SU-DHL-6 (cell line): Measurements from ENCODE around the gene PTDSS2.

Experiments used
- H2AFZ ChIP-seq: fragments of 200-600 bp; sonication (generic); 2 replicates; pipeline ENCODE4 v1.6.1; 2014; ENCODE audit warnings: low read depth, mild to moderate bottlenecking, moderate library complexity, mixed read lengths, antibody characterized with exemption, low read length; ENCODE audit not compliant: severe bottlenecking
- H3F3A ChIP-seq: fragments of 200-600 bp; shearing (Covaris generic); 2 replicates; pipeline ENCODE4 v1.6.0; 2016; ENCODE audit warnings: antibody characterized with exemption, mild to moderate bottlenecking; ENCODE audit not compliant: insufficient read depth
- H3K27ac ChIP-seq: fragments of 200-600 bp; sonication (generic); 2 replicates; pipeline ENCODE4 v1.5.1; 2016; ENCODE audit warnings: low read depth, mild to moderate bottlenecking, low read length, moderate library complexity, mixed read lengths
- H3K27me3 ChIP-seq: fragments of 200-600 bp; sonication (generic), shearing (Covaris generic); 2 replicates; pipeline ENCODE4 v1.6.0; 2014; ENCODE audit warnings: mild to moderate bottlenecking, low read length
- H3K36me3 ChIP-seq: fragments of 200-600 bp; sonication (generic); 2 replicates; pipeline ENCODE4 v1.6.1; 2014; ENCODE audit warnings: mild to moderate bottlenecking, low read length, mixed read lengths
- H3K4me2 ChIP-seq: fragments of 300-600, 200-600 bp; shearing (Covaris generic), sonication (generic); 2 replicates; pipeline ENCODE4 v1.6.0; 2014; ENCODE audit warnings: low read length, low read depth, mild to moderate bottlenecking; ENCODE audit not compliant: poor library complexity, severe bottlenecking
- H3K4me3 ChIP-seq: fragments of 200-600 bp; sonication (generic); 2 replicates; pipeline ENCODE4 v1.5.1; 2014; ENCODE audit warnings: antibody characterized with exemption, low read length, mild to moderate bottlenecking, mixed read lengths; ENCODE audit not compliant: insufficient read depth, poor library complexity, severe bottlenecking
- H3K79me2 ChIP-seq: fragments of 200-600 bp; sonication (generic); 2 replicates; pipeline ENCODE4 v1.6.1; 2014; ENCODE audit warnings: mild to moderate bottlenecking, low read length, moderate library complexity; ENCODE audit not compliant: insufficient read depth
- H3K9ac ChIP-seq: fragments of 200-600 bp; sonication (generic); 2 replicates; pipeline ENCODE4 v1.7.0; 2014; ENCODE audit warnings: mild to moderate bottlenecking, low read length
- H3K9me2 ChIP-seq: fragments of 200-600 bp; sonication (generic); replicated peaks from 2 replicates; pipeline ENCODE4 v1.6.1; 2014; ENCODE audit warnings: low read length; ENCODE audit not compliant: insufficient read depth
- H3K9me3 ChIP-seq: fragments of 200-600 bp; sonication (generic); 2 replicates; pipeline ENCODE4 v1.6.1; 2014; ENCODE audit warnings: low read length, mixed read lengths; ENCODE audit not compliant: insufficient read depth
- H4K20me1 ChIP-seq: fragments of 200-600 bp; sonication (generic); 2 replicates; pipeline ENCODE4 v1.6.1; 2014; ENCODE audit warnings: low read depth, mild to moderate bottlenecking, antibody characterized with exemption, low read length, moderate library complexity, mixed read lengths
- EZH2phosphoT487 ChIP-seq: fragments of 200-600 bp; sonication (generic), shearing (Covaris generic); conservative IDR thresholded peaks from 2 replicates; pipeline ENCODE4 v1.6.1; 2018; ENCODE audit warnings: mild to moderate bottlenecking, antibody characterized with exemption, low read length, moderate library complexity, mixed read lengths
- TF ChIP-seq, protein P1 (sequence below): fragments of 200-600 bp; sonication (generic); IDR thresholded peaks from one replicate; pipeline ENCODE4 v1.5.1; 2017; ENCODE audit warnings: antibody characterized with exemption, mild to moderate bottlenecking, low read length, moderate library complexity; ENCODE audit not compliant: insufficient read depth, poor library complexity, severe bottlenecking

Gene PTDSS2

DNA sequence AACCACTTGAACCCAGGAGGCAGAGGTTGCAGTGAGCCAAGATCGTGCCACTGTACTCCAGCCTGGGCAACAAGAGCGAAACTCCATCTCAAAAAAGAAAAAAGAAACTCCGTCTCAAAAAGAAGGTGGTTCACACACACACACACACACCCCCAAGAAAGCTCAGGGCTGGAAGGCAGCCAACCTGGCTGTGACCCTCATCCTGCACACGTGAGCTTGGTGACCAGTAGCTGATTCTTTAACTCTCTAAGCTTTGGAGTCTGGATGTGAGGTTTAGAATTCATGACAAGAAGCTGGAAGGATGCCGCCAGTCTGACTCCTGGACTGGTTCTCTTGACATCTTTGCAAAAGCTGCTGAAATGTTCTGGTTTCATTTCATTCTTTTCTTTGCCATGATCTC, 58.9 kb downstream of the PTDSS2 start:
- H3K9ac ChIP-seq = no peak overlapping the region
- H3K9me2 ChIP-seq = no peaks in the 10 kb centered on the region
- TF ChIP-seq, protein P1, sequence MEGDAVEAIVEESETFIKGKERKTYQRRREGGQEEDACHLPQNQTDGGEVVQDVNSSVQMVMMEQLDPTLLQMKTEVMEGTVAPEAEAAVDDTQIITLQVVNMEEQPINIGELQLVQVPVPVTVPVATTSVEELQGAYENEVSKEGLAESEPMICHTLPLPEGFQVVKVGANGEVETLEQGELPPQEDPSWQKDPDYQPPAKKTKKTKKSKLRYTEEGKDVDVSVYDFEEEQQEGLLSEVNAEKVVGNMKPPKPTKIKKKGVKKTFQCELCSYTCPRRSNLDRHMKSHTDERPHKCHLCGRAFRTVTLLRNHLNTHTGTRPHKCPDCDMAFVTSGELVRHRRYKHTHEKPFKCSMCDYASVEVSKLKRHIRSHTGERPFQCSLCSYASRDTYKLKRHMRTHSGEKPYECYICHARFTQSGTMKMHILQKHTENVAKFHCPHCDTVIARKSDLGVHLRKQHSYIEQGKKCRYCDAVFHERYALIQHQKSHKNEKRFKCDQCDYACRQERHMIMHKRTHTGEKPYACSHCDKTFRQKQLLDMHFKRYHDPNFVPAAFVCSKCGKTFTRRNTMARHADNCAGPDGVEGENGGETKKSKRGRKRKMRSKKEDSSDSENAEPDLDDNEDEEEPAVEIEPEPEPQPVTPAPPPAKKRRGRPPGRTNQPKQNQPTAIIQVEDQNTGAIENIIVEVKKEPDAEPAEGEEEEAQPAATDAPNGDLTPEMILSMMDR = no peak
- TF ChIP-seq EZH2phosphoT487 = no peak
- no peak overlapping the region for H3K4me2 ChIP-seq
- no peaks in the 10 kb centered on the region for H4K20me1 ChIP-seq
- no peak overlapping the region for H2AFZ ChIP-seq
- H3K36me3 ChIP-seq = no peaks in the 10 kb centered on the region
- H3K27me3 ChIP-seq = no peaks in the 10 kb centered on the region
- H3K4me3 ChIP-seq = no peak overlapping the region
- no peaks in the 10 kb centered on the region for H3K9me3 ChIP-seq
- H3K27ac ChIP-seq = no peak overlapping the region
- peaks cover 6% of the 10 kb centered on the region; the same call in 1 of the 2 replicates for H3F3A ChIP-seq
- H3K79me2 ChIP-seq = peaks cover 12% of the 10 kb centered on the region

DNA sequence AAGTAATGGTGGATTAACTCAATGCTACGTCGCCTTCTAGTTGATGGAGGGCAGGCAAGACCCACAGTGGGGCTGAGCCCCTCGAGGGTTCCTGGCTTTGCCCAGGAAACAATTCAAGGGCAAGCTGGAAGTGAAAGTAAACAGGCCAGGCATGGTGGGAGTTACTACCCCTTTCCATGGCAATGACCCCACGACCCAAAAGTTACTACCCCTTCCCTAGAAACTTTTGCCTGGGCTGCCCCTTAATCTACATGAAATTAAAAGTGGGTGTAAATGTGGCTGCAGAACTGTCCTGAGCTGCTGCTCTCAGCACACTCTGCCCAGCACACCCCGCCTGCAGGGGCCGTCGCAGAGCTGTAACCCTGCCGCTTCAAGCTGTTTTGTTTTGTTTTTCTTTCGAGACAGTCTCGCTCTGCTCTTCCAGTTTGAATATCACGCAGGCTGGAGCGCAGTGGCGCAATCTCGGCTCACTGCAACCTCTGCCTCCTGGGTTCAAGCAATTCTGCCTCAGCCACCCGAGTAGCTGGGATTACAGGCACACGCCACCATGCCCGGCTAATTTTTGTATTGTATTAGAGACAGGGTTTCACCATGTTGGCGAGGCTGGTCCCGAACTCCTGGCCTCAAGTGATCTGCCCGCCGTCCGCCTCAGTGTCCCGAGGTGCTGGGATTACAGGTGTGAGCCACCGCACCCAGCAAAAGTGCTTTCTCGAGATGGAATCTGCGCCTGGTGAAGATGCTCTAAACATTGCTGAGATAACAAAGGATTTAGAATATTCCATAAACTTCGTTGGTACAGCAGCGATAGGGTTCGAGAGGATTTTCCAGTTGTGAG, 62.9 kb downstream of the PTDSS2 start:
- Histone ChIP-seq H3K9me2 (no peaks in the 10 kb centered on the region), H2AFZ (no peak overlapping the region), H3K9me3 (no peaks in the 10 kb centered on the region), H3K27ac (no peak overlapping the region), H3K36me3 (no peaks in the 10 kb centered on the region), H3K4me3 (no peak overlapping the region), H4K20me1 (no peaks in the 10 kb centered on the region), H3K4me2 (no peak overlapping the region), H3K79me2 (no peaks in the 10 kb centered on the region), H3K9ac (no peak overlapping the region), H3K27me3 (no peaks in the 10 kb centered on the region), H3F3A (no peaks in the 10 kb centered on the region)
- TF ChIP-seq, protein P1 = no peak
- TF ChIP-seq EZH2phosphoT487 = no peak

DNA sequence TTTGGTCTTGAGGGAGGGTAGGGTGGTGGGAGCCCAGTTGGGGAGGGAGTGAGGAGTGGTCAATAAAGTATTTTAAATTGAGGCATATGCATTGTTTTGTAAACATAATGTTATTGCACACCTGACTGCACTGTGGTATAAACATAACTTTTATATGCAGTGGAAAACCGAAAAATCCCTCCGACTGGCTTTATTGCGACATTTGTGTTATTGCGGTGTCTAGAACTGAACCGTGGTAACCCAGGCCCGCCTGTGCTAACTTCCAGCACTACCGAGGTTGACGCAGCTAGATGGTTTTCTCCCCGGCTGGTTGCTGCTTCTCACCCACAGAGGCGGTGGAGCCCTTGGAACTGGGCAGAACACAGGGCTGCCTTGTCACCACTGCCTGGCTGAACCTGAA, 64.5 kb downstream of the PTDSS2 start:
- Histone ChIP-seq H2AFZ (no peak overlapping the region), H4K20me1 (no peaks in the 10 kb centered on the region), H3K4me3 (no peak overlapping the region), H3K9ac (no peak overlapping the region), H3K27me3 (no peaks in the 10 kb centered on the region), H3K79me2 (no peaks in the 10 kb centered on the region), H3K27ac (no peak overlapping the region), H3K36me3 (no peaks in the 10 kb centered on the region), H3K9me3 (no peaks in the 10 kb centered on the region), H3K4me2 (no peak overlapping the region), H3F3A (no peaks in the 10 kb centered on the region), H3K9me2 (no peaks in the 10 kb centered on the region)
- TF ChIP-seq EZH2phosphoT487 = no peak
- TF ChIP-seq, protein P1 = no peak
